B cell (primary cell): ENCODE measurements around the gene MGMT.

ENCODE experiments used
- CTCF ChIP-seq: fragments of 200-600 bp; IDR thresholded peaks from one replicate; pipeline ENCODE4 v1.8.0; 2022; ENCODE audit warnings: antibody characterized with exemption, mild to moderate bottlenecking
- EZH2 ChIP-seq: IDR thresholded peaks from 2 replicates; pipeline ENCODE4 v1.6.1; 2012; ENCODE audit warnings: borderline replicate concordance, low read depth, mild to moderate bottlenecking, moderate library complexity, low read length; ENCODE audit not compliant: insufficient read depth, poor library complexity, severe bottlenecking

- TF ChIP-seq CTCF (no peak), EZH2 (no peak)
These were observed 66.2 kb downstream of the MGMT start for GRCh38 chr10:129533281-129533680.
